ENCODE data around the gene PLXDC1.
A peak's percentile ranks its signal among the peaks of the same experiment; 100 is the strongest.
"Not testable (repeated sequence)": the region's sequence is repeated elsewhere in the genome, so short reads cannot be mapped to it uniquely, and the experiment has no call there.

The PLXDC1 gene

GRCh38 chr17:39178536-39178935, 27.1 kb upstream of the PLXDC1 start:
- DNase-seq: no peak

DNA sequence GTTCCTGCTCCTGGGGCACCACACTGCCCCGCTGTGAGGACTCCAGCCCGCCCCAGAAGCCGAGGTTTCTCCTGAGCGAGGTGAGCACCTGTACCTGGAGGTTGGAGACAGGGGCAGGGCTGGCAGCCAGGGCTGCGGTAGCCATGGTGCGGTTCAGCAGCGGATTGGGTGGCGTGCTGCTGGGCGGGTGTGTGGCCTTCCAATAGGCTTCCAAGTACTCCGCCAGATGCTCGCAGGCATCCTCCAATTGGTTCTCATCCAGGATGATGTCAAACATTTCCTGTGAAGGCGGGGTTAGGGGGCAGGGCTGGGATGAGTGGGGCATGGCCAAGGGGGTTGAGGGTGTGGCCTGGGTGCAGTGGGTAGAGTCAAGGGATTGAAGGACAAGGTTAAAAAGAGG, 25.8 kb upstream of the PLXDC1 start:
- no peak for DNase-seq

GRCh38 chr17:39175695-39176093, 24.3 kb upstream of the PLXDC1 start:
- no peak for DNase-seq

GRCh38 chr17:39174920-39175694, 23.7 kb upstream of the PLXDC1 start:
- DNase-seq: peak; percentile 73

DNA sequence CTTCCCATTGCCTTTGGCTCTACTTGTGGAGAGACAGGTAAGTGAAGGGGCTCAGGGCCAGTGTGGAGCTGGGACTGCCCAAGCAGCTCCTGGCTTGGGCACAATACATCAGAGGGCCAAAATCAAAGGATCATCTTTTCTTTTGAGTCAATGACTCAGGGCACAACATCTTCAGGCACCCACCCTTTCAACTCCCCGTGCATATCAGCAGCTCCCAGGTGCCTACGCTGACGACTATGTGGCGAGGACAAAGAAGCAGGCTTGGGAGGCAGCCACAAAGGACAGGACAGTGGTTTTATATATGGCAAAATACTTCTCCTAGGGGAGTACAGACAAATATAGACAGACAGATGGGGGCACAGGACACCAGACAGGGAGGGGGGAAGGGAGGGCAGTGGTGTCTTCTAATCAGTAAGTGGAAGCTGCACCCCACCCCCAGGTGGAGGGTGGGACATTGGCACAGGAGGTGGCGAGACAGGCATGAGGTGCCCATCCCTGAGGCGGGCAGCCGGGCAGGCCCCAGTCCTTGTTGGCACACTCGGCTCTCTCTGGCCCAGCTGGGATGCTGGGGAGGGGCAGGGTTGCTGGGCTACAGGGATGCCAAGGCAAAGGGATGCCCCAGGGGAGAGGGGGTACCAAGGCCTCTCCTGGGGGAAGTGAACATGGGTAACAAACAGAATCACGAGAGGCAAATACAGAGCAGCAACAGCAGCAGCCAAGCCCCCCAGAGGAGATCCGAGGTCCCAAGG, 22.3 kb upstream of the PLXDC1 start:
- DNase-seq: no peak

DNA sequence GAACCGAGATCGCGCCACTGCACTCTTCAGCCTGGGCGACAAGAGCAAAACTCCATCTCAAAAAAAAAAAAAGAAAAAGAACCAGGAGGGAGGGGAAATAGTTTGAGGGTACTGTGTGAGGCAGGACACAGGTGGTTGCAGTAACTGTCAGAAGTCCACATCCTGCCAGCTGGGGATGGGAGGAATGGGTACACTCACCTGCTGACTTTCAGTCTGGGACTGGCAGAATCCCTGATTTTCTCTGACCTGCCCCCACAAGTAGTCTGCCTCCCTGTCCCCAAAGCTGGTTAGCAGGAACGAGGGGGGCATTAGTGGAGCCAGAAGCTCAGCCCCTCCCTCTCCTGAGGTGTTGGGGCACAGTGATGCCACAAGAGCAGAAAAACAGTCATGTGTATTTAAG, 21.6 kb upstream of the PLXDC1 start:
- no peak for DNase-seq

DNA sequence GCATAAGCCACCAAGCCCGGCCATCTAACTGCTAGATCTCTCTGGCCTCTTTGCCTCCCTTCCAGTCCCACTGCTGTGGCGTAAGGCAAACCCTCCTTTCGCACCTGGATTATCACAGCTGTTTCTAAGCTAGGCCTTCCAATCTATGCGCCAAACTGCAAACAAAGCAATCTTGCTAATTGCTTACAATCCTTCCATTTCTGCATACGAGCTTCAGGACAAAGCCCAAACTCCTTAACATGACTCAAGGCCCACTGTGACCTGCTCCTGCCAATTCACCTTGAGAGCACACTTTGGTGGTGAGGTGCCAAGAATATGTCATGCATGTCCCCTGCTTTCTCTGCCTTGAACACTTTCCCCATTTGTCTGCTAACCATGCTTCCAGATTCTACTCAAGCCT, 20.5 kb upstream of the PLXDC1 start:
- DNase-seq: no peak

DNA sequence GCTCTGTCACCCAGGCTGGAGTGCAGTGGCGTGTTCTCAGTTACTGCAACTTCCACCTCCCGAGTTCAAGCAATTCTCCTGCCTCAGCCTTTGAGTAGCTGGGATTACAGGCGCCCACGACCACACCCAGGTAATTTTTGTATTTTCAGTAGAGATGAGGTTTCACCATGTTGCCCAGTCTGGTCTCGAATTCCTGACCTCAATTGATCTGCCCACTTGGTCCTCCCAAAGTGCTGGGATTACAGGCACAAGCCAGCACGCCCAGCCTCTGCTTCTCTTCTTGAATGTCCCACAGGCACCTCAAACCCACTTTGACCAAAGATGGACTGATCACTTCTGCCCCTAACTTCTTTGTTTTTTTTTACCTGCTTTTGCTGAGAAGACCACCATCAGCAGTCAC, 19.1 kb upstream of the PLXDC1 start:
- no peak for DNase-seq

DNA sequence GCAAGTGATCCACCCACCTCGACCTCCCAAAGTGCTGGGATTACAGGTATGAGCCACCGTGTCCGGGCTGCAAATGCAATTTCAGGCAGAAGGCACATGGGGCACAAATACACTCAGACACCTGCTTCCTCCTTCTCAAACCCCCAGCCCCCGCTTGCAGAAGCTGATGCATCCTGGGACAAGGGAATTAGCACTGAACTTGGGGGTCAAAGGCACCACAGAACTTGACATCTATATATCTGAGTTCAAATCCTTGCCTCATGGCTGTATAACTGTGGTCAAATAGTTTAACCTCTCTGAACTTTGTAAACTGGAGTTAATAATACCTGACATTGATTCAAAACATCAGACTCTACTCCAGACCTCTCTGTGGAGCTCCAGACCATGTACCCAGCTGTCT, 18.7 kb upstream of the PLXDC1 start:
- no peak for DNase-seq

DNA sequence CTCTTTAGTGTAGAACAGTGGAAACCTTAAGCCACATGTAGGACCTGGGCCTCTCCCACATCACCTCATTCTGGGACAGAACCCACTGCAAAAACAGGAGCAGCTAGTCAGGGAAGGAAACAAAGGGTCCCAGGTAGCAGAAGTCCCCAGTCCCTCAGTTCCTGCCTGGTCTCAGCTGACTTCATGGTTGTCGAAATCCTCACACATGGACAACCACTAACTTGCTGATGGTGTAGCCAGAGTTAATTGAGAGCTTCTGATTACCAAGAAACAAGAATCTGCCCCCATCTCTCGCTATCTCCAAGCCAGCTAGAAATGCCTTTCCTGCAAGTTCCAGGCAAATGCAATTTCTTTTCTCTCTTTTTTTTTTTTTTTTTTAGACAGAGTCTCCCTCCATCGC, 18.1 kb upstream of the PLXDC1 start:
- DNase-seq: no peak

DNA sequence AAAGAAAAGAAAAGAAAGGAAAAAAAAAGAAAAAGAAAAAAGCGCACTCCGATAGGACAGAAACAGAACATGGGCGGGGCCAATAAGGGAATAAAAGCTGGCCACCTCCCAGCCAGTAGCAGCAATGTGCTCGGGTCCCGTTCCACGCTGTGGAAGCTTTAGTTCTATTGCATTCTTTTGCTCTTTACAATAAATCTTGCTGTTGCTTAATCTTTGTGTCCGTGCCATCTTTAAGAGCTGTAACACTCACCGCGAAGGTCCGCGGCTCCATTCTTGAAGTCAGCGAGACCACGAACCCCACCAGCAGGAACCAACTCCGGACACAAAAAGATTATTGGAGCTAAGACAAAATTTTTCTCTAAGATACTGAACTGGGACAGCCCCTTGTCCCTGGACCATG, 17.7 kb upstream of the PLXDC1 start:
- no peak for DNase-seq

- not testable (repeated sequence) for DNase-seq
These were observed 17.1 kb upstream of the PLXDC1 start for GRCh38 chr17:39168503-39168902.

DNA sequence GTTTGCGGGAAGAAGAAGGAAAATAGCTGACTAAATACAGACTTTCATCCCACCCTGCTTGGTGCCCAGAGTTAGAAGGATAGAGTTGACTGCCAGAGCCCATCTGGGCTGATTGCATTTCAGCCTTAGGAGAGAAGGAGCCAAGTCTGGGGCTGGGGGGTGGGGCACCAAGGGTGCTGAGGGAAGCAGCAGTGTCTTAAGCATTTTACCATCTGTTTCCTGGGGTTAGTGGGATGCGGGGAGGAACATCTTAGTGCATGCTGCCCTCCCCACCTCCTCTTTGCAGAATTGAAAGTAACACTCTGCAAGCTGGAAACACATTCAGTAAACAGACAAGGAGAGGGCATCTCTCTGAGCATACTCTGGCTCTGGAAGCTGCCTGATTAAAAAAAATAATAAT, 16.0 kb upstream of the PLXDC1 start:
- DNase-seq: no peak

GRCh38 chr17:39166437-39167335, 15.2 kb upstream of the PLXDC1 start:
- DNase-seq: no peak

- no peak for DNase-seq
These were observed 14.5 kb upstream of the PLXDC1 start, which contains the start of gene ARL5C for GRCh38 chr17:39165841-39166349. Gene ARL5C, minus strand, starts transcription at chr17:39166161. Its CDS starts 401 bp downstream, at chr17:39165760.

DNA sequence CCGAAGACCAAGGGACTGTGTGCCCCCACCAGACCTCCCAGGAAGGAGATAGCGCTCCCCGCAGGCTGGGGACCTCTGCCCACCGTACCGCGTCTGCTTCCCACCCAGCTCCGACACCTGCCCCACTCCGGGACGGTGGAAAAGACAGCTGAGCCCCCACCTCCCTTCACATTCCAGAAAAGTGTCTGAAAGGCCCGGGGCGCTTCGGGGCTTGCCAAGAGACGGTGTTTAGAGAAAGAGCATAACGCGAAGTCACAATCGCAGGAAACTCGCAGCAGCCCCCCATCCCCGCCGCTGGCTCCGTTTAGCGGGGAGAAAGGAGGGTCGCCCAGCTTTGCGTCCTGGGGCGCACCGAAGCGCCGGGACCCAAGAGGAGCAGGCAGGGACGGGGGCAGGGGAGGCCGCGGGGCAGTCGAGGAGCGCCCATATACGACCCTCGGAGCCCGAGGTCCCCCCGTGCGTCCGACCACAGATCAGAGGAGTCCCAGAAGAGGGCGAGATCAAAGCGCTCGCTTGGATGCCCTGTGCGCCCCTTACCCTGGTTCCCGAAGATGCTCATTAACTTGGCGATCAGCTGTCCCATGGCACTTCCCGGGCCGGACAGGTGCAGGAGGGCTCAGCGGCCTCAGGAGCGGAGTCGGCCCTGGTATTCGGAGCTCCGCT, 13.9 kb upstream of the PLXDC1 start:
- DNase-seq: no peak

- peak; percentile 20 for DNase-seq
These were observed 13.3 kb upstream of the PLXDC1 start for GRCh38 chr17:39164675-39165143.

DNA sequence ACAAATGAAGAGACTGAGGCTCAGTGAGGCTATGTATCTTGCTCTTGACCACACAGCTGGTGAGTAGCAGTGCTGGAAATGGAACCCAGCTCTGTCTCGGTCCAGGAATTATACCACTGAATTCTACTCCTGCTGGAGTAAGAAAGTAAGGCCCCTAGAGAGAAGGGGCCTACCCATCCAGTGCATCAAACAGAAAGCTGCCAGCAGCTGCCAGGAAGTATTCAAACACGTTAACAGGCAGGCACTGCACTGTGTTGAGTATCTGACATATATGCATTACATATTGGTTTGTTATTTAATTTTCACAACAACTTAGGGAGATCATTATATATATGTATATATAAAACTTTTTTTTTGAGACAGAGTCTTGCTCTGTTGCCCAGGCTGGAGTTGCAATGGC, 10.5 kb upstream of the PLXDC1 start:
- no peak for DNase-seq

DNA sequence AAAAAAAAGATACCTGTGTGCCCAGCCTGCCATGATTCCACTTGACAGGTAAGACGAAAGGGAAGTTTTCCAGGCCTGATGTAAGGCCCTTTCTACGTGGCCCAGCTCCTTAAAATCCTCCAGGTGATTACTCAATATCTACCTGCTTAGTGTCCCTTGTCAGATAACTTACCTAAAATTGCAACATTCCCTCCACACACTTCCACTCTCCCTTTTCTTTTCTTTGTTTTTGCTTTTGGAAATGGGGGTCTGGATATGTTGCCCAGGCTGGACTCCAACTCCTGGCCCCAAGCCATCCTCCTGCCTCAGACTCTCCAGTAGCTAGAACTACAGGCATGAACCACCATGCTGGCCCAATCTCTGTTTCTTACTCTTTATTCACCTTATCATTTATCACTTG, 7.2 kb upstream of the PLXDC1 start:
- no peak for DNase-seq

GRCh38 chr17:39156491-39156890, 5.1 kb upstream of the PLXDC1 start:
- no peak for DNase-seq

- DNase-seq: no peak
These were observed 4.2 kb upstream of the PLXDC1 start for GRCh38 chr17:39155654-39156053.

DNA sequence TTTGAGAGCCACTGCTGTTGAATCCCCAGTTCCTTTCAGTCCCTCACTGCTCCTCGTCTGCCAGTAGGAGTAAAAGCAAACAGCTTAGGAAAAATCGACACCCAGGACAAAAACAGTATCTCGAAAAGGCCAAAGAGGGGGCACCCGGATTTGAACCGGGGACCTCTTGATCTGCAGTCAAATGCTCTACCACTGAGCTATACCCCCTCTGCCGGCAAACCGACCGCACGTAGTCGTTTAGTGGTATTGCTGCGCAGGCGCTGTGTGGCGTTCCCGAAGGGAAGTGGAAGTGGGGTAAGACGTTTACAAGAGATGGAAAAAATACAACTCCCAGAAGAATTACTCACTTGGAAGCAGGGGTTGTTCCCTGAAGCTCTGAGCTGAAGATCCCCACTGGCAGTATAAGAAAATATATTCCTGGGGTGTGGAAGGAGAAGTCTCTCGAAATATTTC, 2.2 kb upstream of the PLXDC1 start:
- DNase-seq: peak; percentile 91
